GM12864 (cell line): ENCODE results near the gene CIC.

Experiments
- DNase-seq: peaks from one replicate; pipeline ENCODE4 v3.0.0-alpha.2; 2011; ENCODE audit warnings: low read depth
- H3K4me3 ChIP-seq: 2 replicates; pipeline ENCODE4 v1.5.1; 2011; ENCODE audit warnings: mild to moderate bottlenecking, low read depth, low read length, control low read depth
- TF ChIP-seq, protein P1 (sequence below): IDR thresholded peaks from 2 replicates; pipeline ENCODE4 v1.5.1; 2011; ENCODE audit warnings: low read depth, mild to moderate bottlenecking, moderate library complexity, low read length, control low read depth, inconsistent platforms; ENCODE audit errors: missing control alignments

Gene CIC

DNA sequence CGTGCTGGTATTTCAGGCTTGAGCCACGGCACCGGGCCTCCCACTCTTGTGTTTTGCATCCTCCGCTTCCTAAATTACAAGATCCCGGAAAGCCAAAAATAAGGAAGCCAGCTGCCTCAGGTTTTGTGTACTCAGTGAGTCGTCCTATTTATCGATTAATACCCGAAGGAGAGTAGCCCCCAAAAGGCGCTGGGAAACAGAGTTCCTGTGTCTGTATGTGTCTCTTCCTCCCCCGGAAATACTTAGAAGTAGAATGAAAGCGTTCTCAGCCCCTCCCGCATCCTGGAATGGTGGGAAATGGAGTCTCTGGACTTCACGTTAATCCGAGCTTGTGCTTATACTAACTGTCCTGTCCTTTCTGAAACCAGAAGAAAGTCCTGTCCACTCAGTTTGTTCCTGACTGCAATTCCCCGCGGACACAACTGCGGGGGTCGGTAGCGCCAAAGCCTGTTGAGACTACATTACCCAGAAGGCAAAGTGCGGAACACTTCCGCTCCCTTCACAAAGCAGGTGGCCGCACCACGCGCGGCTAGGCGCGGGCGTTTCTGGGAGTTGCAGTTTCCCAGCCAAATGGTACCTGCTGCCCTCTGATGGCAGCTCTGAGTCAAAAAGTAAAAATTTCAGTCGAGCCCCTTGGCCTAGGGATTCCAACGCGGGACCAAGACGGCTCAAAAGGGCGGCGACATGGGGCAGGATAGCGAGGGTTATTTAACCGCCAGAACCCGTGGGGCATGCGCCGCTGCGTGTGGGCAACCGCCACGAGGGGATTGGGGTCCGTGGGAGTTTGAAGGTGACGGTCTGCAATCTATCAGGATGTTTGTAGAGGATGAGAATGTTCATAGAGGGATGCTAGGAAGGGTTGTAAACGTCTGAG, 24.5 kb upstream of the CIC start:
- DNase-seq, result peak; percentile 90
- TF ChIP-seq, protein P1, sequence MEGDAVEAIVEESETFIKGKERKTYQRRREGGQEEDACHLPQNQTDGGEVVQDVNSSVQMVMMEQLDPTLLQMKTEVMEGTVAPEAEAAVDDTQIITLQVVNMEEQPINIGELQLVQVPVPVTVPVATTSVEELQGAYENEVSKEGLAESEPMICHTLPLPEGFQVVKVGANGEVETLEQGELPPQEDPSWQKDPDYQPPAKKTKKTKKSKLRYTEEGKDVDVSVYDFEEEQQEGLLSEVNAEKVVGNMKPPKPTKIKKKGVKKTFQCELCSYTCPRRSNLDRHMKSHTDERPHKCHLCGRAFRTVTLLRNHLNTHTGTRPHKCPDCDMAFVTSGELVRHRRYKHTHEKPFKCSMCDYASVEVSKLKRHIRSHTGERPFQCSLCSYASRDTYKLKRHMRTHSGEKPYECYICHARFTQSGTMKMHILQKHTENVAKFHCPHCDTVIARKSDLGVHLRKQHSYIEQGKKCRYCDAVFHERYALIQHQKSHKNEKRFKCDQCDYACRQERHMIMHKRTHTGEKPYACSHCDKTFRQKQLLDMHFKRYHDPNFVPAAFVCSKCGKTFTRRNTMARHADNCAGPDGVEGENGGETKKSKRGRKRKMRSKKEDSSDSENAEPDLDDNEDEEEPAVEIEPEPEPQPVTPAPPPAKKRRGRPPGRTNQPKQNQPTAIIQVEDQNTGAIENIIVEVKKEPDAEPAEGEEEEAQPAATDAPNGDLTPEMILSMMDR, result peak; percentile 64
- H3K4me3 ChIP-seq, result peak overlapping the region; percentile 69

DNA sequence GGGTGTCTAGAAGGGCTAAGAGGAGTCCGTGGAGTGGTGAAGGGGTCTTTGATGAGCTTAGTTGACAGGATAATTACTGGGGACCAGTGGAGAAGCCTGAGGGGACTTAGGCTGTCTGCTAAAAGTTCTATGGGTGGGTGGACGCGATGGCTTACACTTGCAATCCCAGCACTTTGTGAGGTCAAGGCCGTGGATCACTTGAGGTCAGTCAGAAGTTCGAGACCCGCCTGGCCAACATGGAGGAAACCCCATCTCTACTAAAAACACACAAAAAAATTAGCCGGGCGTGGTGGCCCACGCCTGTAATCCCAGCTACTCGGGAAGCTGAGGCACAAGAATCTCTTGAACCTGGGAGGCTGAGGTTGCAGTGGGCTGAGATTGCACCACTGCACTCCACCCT, 23.8 kb upstream of the CIC start:
- TF ChIP-seq, protein P1, result no peak
- peak overlapping the region; percentile 34; the same call in 1 of the 2 replicates for H3K4me3 ChIP-seq
- DNase-seq, result no peak

DNA sequence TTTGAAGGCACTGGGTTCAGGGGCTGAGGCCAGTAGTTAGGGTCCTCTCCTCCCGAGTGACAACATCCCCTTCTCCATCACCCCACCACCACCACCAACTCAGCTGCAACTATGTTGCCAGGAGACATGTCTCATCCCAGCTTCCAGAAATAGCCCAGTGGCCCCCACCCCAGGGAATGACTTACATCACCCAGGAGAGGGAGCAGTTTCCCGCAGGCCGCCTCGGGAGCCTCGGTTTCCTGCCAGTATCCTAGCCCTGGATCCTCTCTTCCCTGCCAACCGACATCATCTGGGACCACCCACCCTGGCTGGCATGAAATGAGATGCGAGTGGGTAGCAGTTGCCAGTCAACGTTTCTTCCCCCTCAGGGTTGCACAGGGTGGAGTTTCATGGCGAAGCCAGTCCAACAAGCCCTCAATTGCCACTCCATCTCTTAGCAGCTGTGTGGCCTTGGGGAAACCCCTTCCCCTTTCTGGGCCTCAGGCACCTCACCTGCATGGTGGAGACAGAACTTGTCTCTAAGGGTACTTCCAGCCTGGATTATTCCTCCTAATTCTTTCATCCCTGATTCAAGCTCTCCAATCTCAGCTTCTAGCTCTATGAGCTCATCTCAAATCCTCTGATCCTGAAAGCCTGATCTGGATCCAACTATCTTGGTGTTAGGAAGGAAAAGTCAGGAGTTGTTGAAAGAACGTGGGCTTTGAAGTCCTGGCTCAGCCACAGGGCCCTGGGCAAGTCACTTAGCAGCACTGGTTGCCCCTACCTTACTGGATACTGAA, 22.7 kb upstream of the CIC start:
- DNase-seq, result no peak
- no peak overlapping the region for H3K4me3 ChIP-seq
- TF ChIP-seq, protein P1, result no peak

DNA sequence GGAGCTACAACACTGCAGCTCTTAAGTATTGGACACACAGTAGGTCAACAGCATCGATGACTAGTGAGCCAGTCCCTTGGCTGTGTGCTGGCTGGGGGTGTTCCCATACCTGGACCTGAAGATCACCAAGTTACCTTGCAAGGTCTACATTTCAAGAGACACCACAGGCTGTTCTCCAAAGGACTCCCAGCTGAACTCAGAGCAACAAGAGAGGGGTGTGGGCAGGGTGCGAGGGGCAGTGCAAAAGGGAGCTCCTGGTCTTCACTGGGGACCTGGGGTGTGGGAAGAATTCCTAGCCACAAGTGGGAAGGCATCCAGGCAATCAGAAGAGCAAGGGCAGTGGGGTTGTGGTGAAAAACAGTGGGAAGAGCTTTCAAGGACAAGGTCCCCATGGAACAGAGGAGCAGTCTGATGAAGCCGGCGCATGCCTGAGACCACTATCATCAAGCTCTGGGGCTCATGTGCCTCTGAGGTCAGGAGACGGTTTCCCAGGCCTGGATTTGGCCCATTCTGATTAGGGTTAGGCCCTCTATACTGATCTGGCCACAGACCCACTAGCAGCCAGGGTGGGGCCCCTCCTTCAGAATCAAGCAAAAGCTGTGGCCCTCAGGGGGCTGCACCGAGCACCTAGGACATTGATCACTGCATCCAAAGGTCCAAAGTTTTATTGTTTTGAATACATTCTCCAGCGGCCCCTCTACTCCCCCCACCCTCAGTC, 22.0 kb upstream of the CIC start:
- H3K4me3 ChIP-seq, result no peak overlapping the region
- DNase-seq, result no peak
- TF ChIP-seq, protein P1, result no peak

DNA sequence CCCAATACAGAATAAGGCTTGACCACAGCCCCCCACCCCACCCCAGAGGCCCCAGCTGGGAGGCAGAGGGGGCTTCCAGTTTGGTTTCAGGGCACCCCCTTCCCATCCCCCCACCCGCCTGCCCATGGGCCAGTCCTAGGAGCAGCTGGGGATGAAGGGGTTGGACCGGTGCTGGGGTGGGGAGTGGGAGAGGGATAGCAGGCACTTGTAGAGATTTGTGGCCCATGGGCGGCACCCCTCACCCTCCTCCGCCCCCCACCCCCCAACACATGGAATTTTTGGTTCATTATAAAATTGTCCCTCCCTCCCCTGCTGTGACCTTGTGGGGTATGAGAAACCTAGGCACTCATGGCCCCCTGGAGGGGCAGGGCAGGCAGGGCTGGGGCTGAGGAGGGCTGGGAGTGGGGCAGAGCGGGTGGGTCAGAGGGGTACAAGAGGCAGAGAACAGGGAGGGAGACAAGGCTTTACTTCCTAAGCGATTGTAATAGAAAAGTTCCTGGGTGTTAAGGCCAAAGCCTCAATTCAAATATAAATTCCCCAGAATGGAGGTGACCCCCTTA, 21.3 kb upstream of the CIC start:
- no peak for DNase-seq
- H3K4me3 ChIP-seq, result no peak overlapping the region
- TF ChIP-seq, protein P1, result no peak

DNA sequence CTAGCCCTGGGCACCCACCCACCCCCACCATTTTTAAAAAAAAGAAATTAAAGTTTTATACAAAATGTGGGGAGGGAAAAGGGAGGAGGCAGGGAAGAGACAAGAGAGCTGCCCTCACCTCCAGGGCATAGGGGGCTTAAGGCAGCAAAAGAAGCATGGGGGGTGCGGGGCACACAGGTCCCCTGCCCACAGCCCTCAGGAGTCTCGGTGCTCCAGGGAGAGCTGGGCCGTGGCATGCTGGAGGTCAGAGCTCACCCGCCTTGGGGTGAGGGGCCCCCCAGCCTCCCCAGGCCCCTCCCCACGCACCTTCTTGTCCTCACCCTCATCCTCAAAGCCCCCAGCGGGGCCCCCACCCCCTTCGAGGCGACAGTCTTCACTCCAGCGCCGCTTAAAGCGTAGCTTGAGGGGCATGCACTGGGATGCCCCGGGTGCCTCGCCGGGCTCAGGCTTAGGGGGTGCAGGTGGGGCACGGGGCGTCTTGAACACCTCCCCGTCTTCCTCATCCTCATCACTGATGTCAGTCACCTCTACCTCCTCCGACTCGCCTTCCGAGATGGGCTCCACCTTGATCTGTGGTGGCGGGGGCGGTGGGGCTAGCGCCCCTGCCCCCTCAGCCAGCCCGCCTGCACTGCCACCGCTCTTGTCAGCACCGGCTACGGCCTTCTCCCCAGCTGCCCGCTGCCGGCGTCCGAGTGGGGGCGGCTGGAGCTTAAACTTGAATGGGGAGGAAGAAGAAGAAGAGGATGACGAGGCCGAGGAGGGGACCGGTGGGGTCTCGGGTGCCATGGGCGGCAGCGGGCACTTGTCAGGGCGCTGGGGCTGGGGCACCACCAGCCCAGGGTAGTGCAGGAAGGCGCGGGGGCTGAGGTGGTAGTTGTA, 20.5 kb upstream of the CIC start:
- TF ChIP-seq, protein P1, result no peak
- no peak overlapping the region for H3K4me3 ChIP-seq
- DNase-seq, result no peak
